Melanocyte of skin (primary cell): Measurements from ENCODE around the gene FABP6. TPM values are rescaled to one million over a fixed set of nuclear protein-coding genes. Genes with fewer than 3 reads are reported as not detected.

Experiments used
- total RNA-seq, 2 donors: library from RNA; depleted of rRNA; stranded (reverse); fragments of >200 nt; gene quantifications; 2 replicates each; pipeline ENCODE4 v1.2.3, GENCODE V29; 2012

FABP6 gene, protein sequence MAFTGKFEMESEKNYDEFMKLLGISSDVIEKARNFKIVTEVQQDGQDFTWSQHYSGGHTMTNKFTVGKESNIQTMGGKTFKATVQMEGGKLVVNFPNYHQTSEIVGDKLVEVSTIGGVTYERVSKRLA
- not detected for total RNA-seq

GRCh38 chr5:160229190-160229742, at the start of gene FABP6:
TSS of gene FABP6 (plus strand) at chr5:160229506. CDS start at chr5:160229558, 52 bp downstream.

Other genes with a start within 250 kb of the FABP6 start
- 10 to 100 TPM; 39.2 to 51.3 TPM for gene TTC1, start 220.4 kb upstream of the FABP6 start, total RNA-seq
- gene PWWP2A, start 110.1 kb upstream of the FABP6 start, total RNA-seq: 10 to 100 TPM; 13.3 to 13.8 TPM
- 1 to 10 TPM; 4.5 to 8.7 TPM for gene CCNJL, start 83.1 kb downstream of the FABP6 start, total RNA-seq
- 1 to 10 TPM in 1 of 2 donors, under 1 TPM in 1; 0.34 to 1.3 TPM for gene C1QTNF2, start 141.1 kb downstream of the FABP6 start, total RNA-seq
- 1 to 10 TPM; 6.2 to 7.0 TPM for gene FAM200C, start 170.5 kb downstream of the FABP6 start, total RNA-seq
- gene SLU7, start 189.6 kb downstream of the FABP6 start, total RNA-seq: 10 to 100 TPM; 46.1 to 54.9 TPM
- gene PTTG1, start 192.3 kb downstream of the FABP6 start, total RNA-seq: 100 to 1,000 TPM; 371 to 547 TPM